A549 (cell line): ENCODE data around the gene MRPL27. TPM values are rescaled to one million over a fixed set of nuclear protein-coding genes. Genes with fewer than 3 reads are reported as not detected.

Source experiments
- ATAC-seq, 2 experiments: fragments of 200-7000 bp in 1 of 2; fragments of >200 bp in 1 of 2; cut with Nextera tagmentation in 1 of 2; cut with Tn5 transposase in 1 of 2; 3 replicates each; pipeline versions ENCODE4 v1.8.0 to v1.9.1; 2018 to 2020; ENCODE audit warnings: mild to moderate bottlenecking in 1 of 2, moderate library complexity in 1 of 2
- CTCF ChIA-PET: fragments of 300-600 bp; sonication (Branson Sonifier 250); formaldehyde crosslinking; extraction: SDS; loops from one replicate; lab custom pipeline; 2021; ENCODE audit warnings: antibody characterized with exemption, inconsistent platforms; lab: Yijun Ruan, JAX
- POLR2A ChIA-PET: fragments of 350-600 bp; formaldehyde crosslinking; extraction: SDS; loops from one replicate; lab custom pipeline; 2021; ENCODE audit warnings: antibody characterized with exemption, inconsistent platforms; lab: Yijun Ruan, JAX
- DNase-seq, 2 experiments: peaks; one replicate each; pipeline versions ENCODE4 v3.0.0 to v3.0.0-alpha.2; 2011 to 2016; ENCODE audit warnings: low read depth in 1 of 2, low spot score in 1 of 2
- FAIRE-seq: peaks from 2 replicates; lab custom pipeline; 2011; peaks lifted over from hg19 to GRCh38; lab: Jason Lieb, UNC
- H3K27ac ChIP-seq, 2 experiments: fragments of >200 bp; sonication (Bioruptor Twin); formaldehyde crosslinking; 3 replicates each; pipeline ENCODE4 v1.5.1; 2016 to 2017
- H3K4me1 ChIP-seq: fragments of >200 bp; sonication (Bioruptor Twin); formaldehyde crosslinking; 3 replicates; pipeline ENCODE4 v1.6.1; 2016
- H3K4me2 ChIP-seq: fragments of >200 bp; sonication (Bioruptor Twin); formaldehyde crosslinking; 3 replicates; pipeline ENCODE4 v1.6.1; 2016
- H3K4me3 ChIP-seq: fragments of >200 bp; sonication (Bioruptor Twin); formaldehyde crosslinking; 3 replicates; pipeline ENCODE4 v1.5.1; 2016
- H3K9me3 ChIP-seq: fragments of >200 bp; sonication (Bioruptor Twin); formaldehyde crosslinking; 3 replicates; pipeline ENCODE4 v1.6.1; 2016
- ATOH8 ChIP-seq: fragments of 250-450 bp; sonication (Bioruptor Pico); IDR thresholded peaks from 2 replicates; pipeline ENCODE4 v1.5.0; 2020; ENCODE audit warnings: low read depth, mild to moderate bottlenecking, moderate library complexity
- BCL3 ChIP-seq: fragments of >200 bp; sonication (Bioruptor Twin); formaldehyde crosslinking; IDR thresholded peaks from 3 replicates; pipeline ENCODE4 v1.6.1; 2016
- BHLHE40 ChIP-seq: IDR thresholded peaks from 2 replicates; pipeline ENCODE4 v1.6.1; 2012; ENCODE audit warnings: low read depth, low read length, inconsistent platforms
- CHD2 ChIP-seq: fragments of 150-350 bp; IDR thresholded peaks from 2 replicates; pipeline ENCODE4 v1.6.1; 2014; ENCODE audit warnings: low read length; ENCODE audit not compliant: partially characterized antibody
- CTCF ChIP-seq: fragments of >200 bp; sonication (Bioruptor Twin); formaldehyde crosslinking; IDR thresholded peaks from 3 replicates; pipeline ENCODE4 v1.5.1; 2016
- E2F6 ChIP-seq: IDR thresholded peaks from 2 replicates; pipeline ENCODE4 v1.6.1; 2012; ENCODE audit warnings: low read depth, borderline replicate concordance
- EHMT2 ChIP-seq: fragments of 200-600 bp; sonication (generic); IDR thresholded peaks from 2 replicates; pipeline ENCODE4 v1.6.1; 2016; ENCODE audit warnings: antibody characterized with exemption, low read depth, mild to moderate bottlenecking, moderate library complexity
- ELK1 ChIP-seq: fragments of 150-350 bp; IDR thresholded peaks from 2 replicates; pipeline ENCODE4 v1.6.1; 2014; ENCODE audit warnings: low read depth, mild to moderate bottlenecking, low read length
- FOSL2 ChIP-seq, 2 experiments: fragments of 450-650 bp in 1 of 2; fragments of >200 bp in 1 of 2; sonication (Bioruptor Twin) in 1 of 2; formaldehyde crosslinking; IDR thresholded peaks; 2 replicates each; pipeline versions ENCODE4 v1.5.0 to v1.6.1; 2016 to 2020; ENCODE audit warnings: mild to moderate bottlenecking in 1 of 2, moderate library complexity in 1 of 2
- FOXS1 ChIP-seq: fragments of 250-450 bp; sonication (Bioruptor Pico); IDR thresholded peaks from 2 replicates; pipeline ENCODE4 v1.5.0; 2020; ENCODE audit warnings: mild to moderate bottlenecking, moderate library complexity
- GATA3 ChIP-seq: IDR thresholded peaks from 2 replicates; pipeline ENCODE4 v1.6.1; 2012; ENCODE audit warnings: borderline replicate concordance
- HDAC2 ChIP-seq: fragments of 200-600 bp; sonication (generic); IDR thresholded peaks from 2 replicates; pipeline ENCODE4 v1.6.1; 2016
- HEYL ChIP-seq: fragments of 250-450 bp; sonication (Bioruptor Pico); IDR thresholded peaks from 2 replicates; pipeline ENCODE4 v1.8.0; 2021; ENCODE audit warnings: mild to moderate bottlenecking, moderate library complexity
- HMGXB4 ChIP-seq: fragments of 250-450 bp; sonication (Bioruptor Pico); IDR thresholded peaks from 2 replicates; pipeline ENCODE4 v1.5.0; 2021; ENCODE audit warnings: mild to moderate bottlenecking, moderate library complexity, borderline replicate concordance
- HOXA7 ChIP-seq: fragments of 250-450 bp; sonication (Bioruptor Pico); IDR thresholded peaks from 2 replicates; pipeline ENCODE4 v1.5.0; 2020; ENCODE audit warnings: mild to moderate bottlenecking, moderate library complexity
- HOXB13 ChIP-seq: fragments of 250-450 bp; sonication (Bioruptor Pico); IDR thresholded peaks from 2 replicates; pipeline ENCODE4 v1.5.0; 2020; ENCODE audit warnings: low read depth, mild to moderate bottlenecking, moderate library complexity
- HOXB5 ChIP-seq: fragments of 250-450 bp; sonication (Bioruptor Pico); IDR thresholded peaks from 2 replicates; pipeline ENCODE4 v1.5.0; 2020; ENCODE audit warnings: mild to moderate bottlenecking, moderate library complexity
- KDM5A ChIP-seq: fragments of 200-600 bp; sonication (generic); IDR thresholded peaks from 2 replicates; pipeline ENCODE4 v1.6.1; 2016; ENCODE audit warnings: antibody characterized with exemption, mild to moderate bottlenecking
- MAZ ChIP-seq: fragments of 150-350 bp; IDR thresholded peaks from 2 replicates; pipeline ENCODE4 v1.6.1; 2014; ENCODE audit warnings: antibody characterized with exemption, low read depth, low read length, borderline replicate concordance
- MYC ChIP-seq: IDR thresholded peaks from 2 replicates; pipeline ENCODE4 v1.6.1; 2012; ENCODE audit warnings: mild to moderate bottlenecking, inconsistent platforms, low read length, improper control_type of control experiment, borderline replicate concordance
- NFE2L2 ChIP-seq: fragments of 150-350 bp; conservative IDR thresholded peaks from 2 replicates; pipeline ENCODE4 v1.6.1; 2014; ENCODE audit warnings: low read length
- PHF8 ChIP-seq: fragments of 200-600 bp; sonication (generic); IDR thresholded peaks from 2 replicates; pipeline ENCODE4 v1.6.1; 2016; ENCODE audit warnings: low read depth, mild to moderate bottlenecking, antibody characterized with exemption, moderate library complexity, borderline replicate concordance
- POLR2AphosphoS2 ChIP-seq: conservative IDR thresholded peaks from 2 replicates; pipeline ENCODE4 v1.6.1; 2012; ENCODE audit warnings: low read length, improper control_type of control experiment, inconsistent platforms
- RAD21 ChIP-seq, 2 experiments: fragments of >200 bp in 1 of 2; sonication (Bioruptor Twin) in 1 of 2; formaldehyde crosslinking in 1 of 2; IDR thresholded peaks in 1 of 2; conservative IDR thresholded peaks in 1 of 2; 2 replicates in 1 of 2; 3 replicates in 1 of 2; pipeline ENCODE4 v1.6.1; 2012 to 2018; ENCODE audit warnings: inconsistent platforms in 1 of 2
- RARB ChIP-seq: fragments of 250-450 bp; sonication (Bioruptor Pico); IDR thresholded peaks from 2 replicates; pipeline ENCODE4 v1.8.0; 2021; ENCODE audit warnings: mild to moderate bottlenecking, moderate library complexity
- RFX5 ChIP-seq: fragments of 450-650 bp; IDR thresholded peaks from 2 replicates; pipeline ENCODE4 v1.7.1; 2014; ENCODE audit warnings: antibody characterized with exemption, mild to moderate bottlenecking, moderate library complexity
- RNF2 ChIP-seq: fragments of 200-600 bp; sonication (generic); IDR thresholded peaks from 2 replicates; pipeline ENCODE4 v1.6.1; 2016; ENCODE audit warnings: low read depth, mild to moderate bottlenecking, antibody characterized with exemption, moderate library complexity, borderline replicate concordance
- ZC3H11A ChIP-seq: fragments of 450-650 bp; IDR thresholded peaks from 2 replicates; pipeline ENCODE4 v1.6.1; 2014; ENCODE audit warnings: antibody characterized with exemption, mild to moderate bottlenecking
- WGBS: methylation state at CpG from one replicate; pipeline ENCODE4 v1.1.6; 2017; ENCODE audit errors: missing lambda C conversion rate; 5-methylcytosine and 5-hydroxymethylcytosine counted together
- polyA plus RNA-seq, 4 experiments: library from polyadenylated mRNA; depleted of rRNA in 3 of 4; stranded (reverse); fragments of >200 nt; fragmentation: RNase III in 1 of 4; extraction: RNeasy Plus Mini Kit Qiagen cat#74134 plus additional on column Dnase treatment in 1 of 4; gene quantifications; 2 replicates in 3 of 4; 3 replicates in 1 of 4; pipeline ENCODE4 v1.2.3, GENCODE V29; 2011 to 2017

The MRPL27 gene
- polyA plus RNA-seq, 2 of the 4 experiments (the other 2 are of a cell fraction): 149 to 155 TPM

GRCh38 chr17:50364715-50365114, 8.3 kb downstream of the MRPL27 start:
- no peak overlapping the region for H3K4me3 ChIP-seq
- H3K4me2 ChIP-seq: no peak overlapping the region
- H3K27ac ChIP-seq: no peak overlapping the region
- TF ChIP-seq RFX5 (no peak), MYC (no peak), HDAC2 (no peak), FOXS1 (CRISPR knock-in tag) (no peak), ZC3H11A (no peak), ATOH8 (CRISPR knock-in tag) (no peak), MAZ (no peak), NFE2L2 (no peak), EHMT2 (no peak)
- peaks cover 3% of the 10 kb centered on the region; the same call in 1 of the 3 replicates for H3K4me1 ChIP-seq
- no peak for FAIRE-seq
- CTCF ChIA-PET: interaction anchor here (1.2 to 33.9 kb wide), 5 partner anchors 15 to 114 kb away, joined by 3 to 445 read pairs (median 9); partner anchors contain the start of genes LRRC59, RSAD1 and XYLT2
- 92% methylated on average over 9 of the region's 9 CpGs for WGBS
- DNase-seq: no peak
- ATAC-seq: peak in 1 of 2 experiments; percentile 4; a peak in 1 of 6 replicates
- POLR2A ChIA-PET: no interaction called here
- H3K9me3 ChIP-seq: no peaks in the 10 kb centered on the region

GRCh38 chr17:50364061-50364458, 8.9 kb downstream of the MRPL27 start:
- peaks cover 3% of the 10 kb centered on the region; the same call in 1 of the 3 replicates for H3K4me1 ChIP-seq
- no peak overlapping the region for H3K4me3 ChIP-seq
- no peak for FAIRE-seq
- no peak for TF ChIP-seq ELK1
- TF ChIP-seq PHF8: no peak
- TF ChIP-seq RAD21 (conservative IDR thresholded peaks at IDR 0.05 in 1 of 2, IDR thresholded peaks at IDR 0.05 in 1 of 2): no peak
- no peak for TF ChIP-seq RARB (CRISPR knock-in tag)
- TF ChIP-seq HOXB13 (CRISPR knock-in tag): no peak
- no peak for TF ChIP-seq POLR2AphosphoS2
- no peak for TF ChIP-seq GATA3
- TF ChIP-seq FOXS1 (CRISPR knock-in tag): no peak
- no peak for TF ChIP-seq BHLHE40
- TF ChIP-seq HMGXB4 (CRISPR knock-in tag): no peak
- TF ChIP-seq FOSL2 (IDR thresholded peaks at IDR 0.05): no peak
- no peak for TF ChIP-seq FOSL2 (CRISPR knock-in tag; IDR thresholded peaks at IDR 0.05)
- no peak for TF ChIP-seq KDM5A
- TF ChIP-seq HEYL: no peak
- no peak for TF ChIP-seq BCL3
- no peak for TF ChIP-seq RNF2
- no peak for TF ChIP-seq E2F6
- no peak for TF ChIP-seq CTCF
- TF ChIP-seq HOXA7 (CRISPR knock-in tag): no peak
- TF ChIP-seq CHD2: no peak
- TF ChIP-seq HOXB5 (CRISPR knock-in tag): no peak
- no peak for DNase-seq
- H3K4me2 ChIP-seq: no peak overlapping the region
- H3K27ac ChIP-seq: no peak overlapping the region
- ChIA-PET CTCF (interaction anchor here (1.9 to 33.9 kb wide), 5 partner anchors 12 to 163 kb away, joined by 5 to 445 read pairs (median 87); partner anchors contain the start of genes COL1A1, EME1, LRRC59 and MRPL27), POLR2A (no interaction called here)
- ATAC-seq: peak in 1 of 2 experiments; percentile 1; a peak in 3 of 6 replicates
- WGBS: 75% methylated on average over 4 of the region's 4 CpGs
- no peaks in the 10 kb centered on the region for H3K9me3 ChIP-seq
